Progenitor cell of endocrine pancreas (in vitro differentiated cells): ENCODE data around the gene DNAJB14. TPM values are rescaled to one million over a fixed set of nuclear protein-coding genes. Genes with fewer than 3 reads are reported as not detected.
"Not testable (repeated sequence)": the region's sequence is repeated elsewhere in the genome, so short reads cannot be mapped to it uniquely, and the experiment has no call there.

Experiments
- DNase-seq: peaks from one replicate; pipeline ENCODE4 v3.0.0; 2021; ENCODE audit warnings: low spot score; ENCODE audit not compliant: unreplicated experiment
- H3K27ac Mint-ChIP-seq: 2 replicates; pipeline ENCODE4 v1.8.0; 2021; ENCODE audit warnings: mild to moderate bottlenecking, moderate library complexity, mixed read lengths
- H3K27me3 Mint-ChIP-seq: 2 replicates; pipeline ENCODE4 v1.8.0; 2021; ENCODE audit warnings: mixed read lengths
- H3K36me3 Mint-ChIP-seq: 2 replicates; pipeline ENCODE4 v1.8.0; 2022; ENCODE audit warnings: mixed read lengths; ENCODE audit not compliant: insufficient read depth
- H3K4me1 Mint-ChIP-seq: 2 replicates; pipeline ENCODE4 v1.8.0; 2021; ENCODE audit warnings: low read depth, mixed read lengths
- H3K4me3 Mint-ChIP-seq: 2 replicates; pipeline ENCODE4 v1.8.0; 2021; ENCODE audit warnings: low read depth, mild to moderate bottlenecking, moderate library complexity, mixed read lengths
- H3K9me3 Mint-ChIP-seq: 2 replicates; pipeline ENCODE4 v1.8.0; 2021; ENCODE audit warnings: low read depth, mixed read lengths
- CTCF ChIP-seq: fragments of 200-600 bp; sonication (generic); IDR thresholded peaks from one replicate; pipeline ENCODE4 v1.5.0; 2021; ENCODE audit warnings: antibody characterized with exemption, mild to moderate bottlenecking; ENCODE audit not compliant: unreplicated experiment
- total RNA-seq: library from RNA; stranded (reverse); gene quantifications from 2 replicates; pipeline ENCODE4 v1.2.1, GENCODE V29; 2021

Gene DNAJB14
- total RNA-seq, 1 donor from 2014 or later, result 41.7 TPM

- Mint-ChIP-seq H3K36me3 (no peaks in the 10 kb centered on the region), H3K27ac (no peak overlapping the region), H3K9me3 (no peaks in the 10 kb centered on the region), H3K4me3 (no peak overlapping the region), H3K27me3 (no peaks in the 10 kb centered on the region), H3K4me1 (no peaks in the 10 kb centered on the region)
- DNase-seq, result no peak
- TF ChIP-seq CTCF, result no peak
These were observed 18.8 kb upstream of the DNAJB14 start for GRCh38 chr4:99965173-99965572.

GRCh38 chr4:99961711-99962110, 15.3 kb upstream of the DNAJB14 start:
- H3K4me3 Mint-ChIP-seq, result no peak overlapping the region
- no peaks in the 10 kb centered on the region for H3K4me1 Mint-ChIP-seq
- TF ChIP-seq CTCF, result no peak
- no peaks in the 10 kb centered on the region for H3K27me3 Mint-ChIP-seq
- peaks cover 2% of the 10 kb centered on the region for H3K36me3 Mint-ChIP-seq
- H3K27ac Mint-ChIP-seq, result no peak overlapping the region
- H3K9me3 Mint-ChIP-seq, result peaks cover 6% of the 10 kb centered on the region
- no peak for DNase-seq

- Mint-ChIP-seq H3K9me3 (peaks cover 6% of the 10 kb centered on the region), H3K36me3 (peaks cover 2% of the 10 kb centered on the region), H3K27me3 (no peaks in the 10 kb centered on the region), H3K4me3 (no peak overlapping the region), H3K27ac (no peak overlapping the region), H3K4me1 (no peaks in the 10 kb centered on the region)
- no peak for DNase-seq
- TF ChIP-seq CTCF, result no peak
These were observed 14.2 kb upstream of the DNAJB14 start for GRCh38 chr4:99960648-99961047.

GRCh38 chr4:99958207-99958606, 11.8 kb upstream of the DNAJB14 start:
- H3K27ac Mint-ChIP-seq, H3K4me1 Mint-ChIP-seq, H3K27me3 Mint-ChIP-seq, H3K4me3 Mint-ChIP-seq, DNase-seq, H3K36me3 Mint-ChIP-seq, H3K9me3 Mint-ChIP-seq: not testable (repeated sequence)

GRCh38 chr4:99950913-99951254, 4.5 kb upstream of the DNAJB14 start:
- Mint-ChIP-seq H3K27ac (no peak overlapping the region), H3K36me3 (peaks cover 3% of the 10 kb centered on the region), H3K9me3 (no peaks in the 10 kb centered on the region), H3K4me1 (peaks cover 7% of the 10 kb centered on the region), H3K27me3 (no peaks in the 10 kb centered on the region), H3K4me3 (no peak overlapping the region)
- TF ChIP-seq CTCF, result no peak
- DNase-seq, result no peak

GRCh38 chr4:99949999-99950912, 3.8 kb upstream of the DNAJB14 start, which contains the start of gene H2AZ1:
H2AZ1 (minus strand) TSS chr4:99950275; CDS start chr4:99950170, 105 bp downstream.
- peaks cover 13% of the 10 kb centered on the region for H3K4me1 Mint-ChIP-seq
- H3K9me3 Mint-ChIP-seq, result no peaks in the 10 kb centered on the region
- H3K36me3 Mint-ChIP-seq, result peaks cover 3% of the 10 kb centered on the region

More at GRCh38 chr4:99949999-99950912, 3.8 kb upstream of the DNAJB14 start, which contains the start of gene H2AZ1:
- TF ChIP-seq CTCF, result no peak
- no peak within 1 kb of the TSS for H3K4me3 Mint-ChIP-seq
- H3K27me3 Mint-ChIP-seq, result no peaks in the 10 kb centered on the region
- DNase-seq, result peak; percentile 97
- H3K27ac Mint-ChIP-seq, result no peak within 1 kb of the TSS
